HepG2 (cell line): ENCODE measurements around the gene DCTN2. TPM values are rescaled to one million over a fixed set of nuclear protein-coding genes. Genes with fewer than 3 reads are reported as not detected.

ENCODE experiments used
- ASH2L ChIP-seq: fragments of 300-600, 200-600 bp; sonication (generic); IDR thresholded peaks from 2 replicates; pipeline ENCODE4 v1.7.0; 2017; ENCODE audit warnings: low read depth, mild to moderate bottlenecking, moderate library complexity, mixed read lengths, low read length; ENCODE audit not compliant: insufficient read length
- CHD2 ChIP-seq: IDR thresholded peaks from 2 replicates; pipeline ENCODE4 v1.6.1; 2011; ENCODE audit warnings: low read depth, low read length, improper control_type of control experiment
- CHD4 ChIP-seq: fragments of 200-600 bp; sonication (generic); IDR thresholded peaks from 2 replicates; pipeline ENCODE4 v1.7.0; 2017; ENCODE audit warnings: mild to moderate bottlenecking, low read length, borderline replicate concordance
- FOXA3 ChIP-seq: IDR thresholded peaks from 2 replicates; pipeline ENCODE4 v1.6.1; 2016; ENCODE audit warnings: missing genetic modification reagents, missing compliant biosample characterization
- GABPA ChIP-seq, 2 experiments: IDR thresholded peaks; 2 replicates each; pipeline ENCODE4 v1.6.1; 2011 to 2016; ENCODE audit warnings: low read depth in 2 of 2, low read length in 1 of 2, missing biosample characterization in 1 of 2, missing genetic modification characterization in 1 of 2
- HDAC1 ChIP-seq: sonication (generic); formaldehyde crosslinking; IDR thresholded peaks from 2 replicates; pipeline ENCODE4 v1.5.1; 2020; ENCODE audit warnings: mild to moderate bottlenecking, missing genetic modification reagents
- HNRNPL ChIP-seq: fragments of 200-400 bp; formaldehyde crosslinking; IDR thresholded peaks from 2 replicates; pipeline ENCODE4 v1.6.1; 2017; ENCODE audit warnings: mild to moderate bottlenecking, low read depth, low read length
- MXD4 ChIP-seq: IDR thresholded peaks from 2 replicates; pipeline ENCODE4 v1.6.1; 2016; ENCODE audit warnings: mild to moderate bottlenecking, missing biosample characterization, missing genetic modification reagents
- polyA plus RNA-seq, 8 experiments: library from polyadenylated mRNA; depleted of rRNA in 3 of 8; stranded (reverse) in 7 of 8; unstranded in 1 of 8; fragments of >200 nt; fragmentation: Illumina TruSeq in 4 of 8; extraction: Trizol in 4 of 8; gene quantifications; 2 replicates each; pipeline versions ENCODE4 v1.2.1 to v1.2.3, GENCODE V29; 2011 to 2016; ENCODE audit warnings: low read depth in 4 of 8, missing spikeins in 1 of 8, mixed read lengths in 1 of 8; ENCODE audit not compliant: insufficient read depth in 1 of 8
- total RNA-seq, 5 experiments: library from RNA; depleted of rRNA; stranded (reverse); fragments of >200 nt; fragmentation: Illumina TruSeq; extraction: Trizol; gene quantifications; 2 replicates each; pipeline ENCODE4 v1.2.3, GENCODE V29; 2016; ENCODE audit warnings: low read depth in 1 of 5
- TF ChIP-seq, protein P1 (sequence below), 2 experiments: sonication (generic) in 1 of 2; formaldehyde crosslinking in 1 of 2; IDR thresholded peaks; 2 replicates each; pipeline versions ENCODE4 v1.4.0 to v1.6.1; 2016 to 2020; ENCODE audit warnings: borderline replicate concordance in 1 of 2, low read depth in 1 of 2, mild to moderate bottlenecking in 1 of 2, missing genetic modification reagents in 1 of 2
- TF ChIP-seq, protein P2 (sequence below), 2 experiments: sonication (generic) in 1 of 2; formaldehyde crosslinking in 1 of 2; IDR thresholded peaks; 2 replicates each; pipeline versions ENCODE4 v1.6.1 to v1.9.0; 2014 to 2022; ENCODE audit warnings: antibody characterized with exemption in 1 of 2, borderline replicate concordance in 1 of 2, inconsistent platforms in 1 of 2, low read depth in 1 of 2, missing genetic modification reagents in 1 of 2
- TF ChIP-seq, protein P3 (sequence below): sonication (generic); formaldehyde crosslinking; IDR thresholded peaks from 2 replicates; pipeline ENCODE4 v1.4.0; 2020; ENCODE audit warnings: missing genetic modification reagents, borderline replicate concordance
- TF ChIP-seq, protein P4 (sequence below): sonication (generic); formaldehyde crosslinking; IDR thresholded peaks from 2 replicates; pipeline ENCODE4 v1.4.0; 2020; ENCODE audit warnings: missing genetic modification reagents

DCTN2 gene
- total and polyA plus RNA-seq, 2 of the 13 experiments (the other 11 are each of a cell fraction or from before 2014, with no cell fraction given), result 72.0 to 77.4 TPM

DNA sequence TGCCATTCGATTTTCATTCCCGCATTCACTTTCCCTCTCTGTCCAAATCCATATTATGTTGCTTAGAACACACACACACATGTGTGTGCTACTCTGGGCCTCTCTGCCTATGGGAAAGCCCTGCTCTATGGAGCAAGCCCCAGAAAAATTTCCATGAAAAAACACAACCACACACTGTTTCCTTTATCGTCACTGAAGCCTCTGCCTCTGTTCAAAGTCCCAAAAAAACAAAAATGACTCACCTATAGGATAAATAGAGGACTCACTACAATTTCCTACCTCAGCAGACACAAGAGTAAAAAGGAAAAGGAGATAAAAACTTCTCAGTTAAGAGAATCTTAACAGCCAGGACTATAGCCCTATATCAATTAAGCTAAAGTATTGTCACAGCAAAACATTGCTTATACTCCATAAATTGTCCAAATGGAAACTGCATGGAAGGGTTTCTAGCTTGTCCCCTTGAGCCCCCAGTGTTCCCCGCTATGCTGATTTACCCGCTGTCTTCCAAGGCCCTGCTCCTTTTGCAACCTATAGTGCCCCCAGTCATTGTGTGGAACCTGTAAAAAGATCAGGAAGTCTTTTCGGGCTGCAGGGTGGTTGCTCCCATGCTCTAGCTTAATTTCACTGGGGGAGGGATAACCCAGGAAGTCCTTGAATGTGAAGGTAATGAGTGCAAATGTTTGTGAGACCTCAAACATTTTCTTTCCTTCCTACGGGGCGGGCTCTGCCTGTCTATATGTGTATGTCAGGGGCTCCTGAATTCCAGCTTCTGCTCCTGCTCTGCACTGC lies 32.9 kb upstream of the DCTN2 start (continued):
- TF ChIP-seq, protein P1, sequence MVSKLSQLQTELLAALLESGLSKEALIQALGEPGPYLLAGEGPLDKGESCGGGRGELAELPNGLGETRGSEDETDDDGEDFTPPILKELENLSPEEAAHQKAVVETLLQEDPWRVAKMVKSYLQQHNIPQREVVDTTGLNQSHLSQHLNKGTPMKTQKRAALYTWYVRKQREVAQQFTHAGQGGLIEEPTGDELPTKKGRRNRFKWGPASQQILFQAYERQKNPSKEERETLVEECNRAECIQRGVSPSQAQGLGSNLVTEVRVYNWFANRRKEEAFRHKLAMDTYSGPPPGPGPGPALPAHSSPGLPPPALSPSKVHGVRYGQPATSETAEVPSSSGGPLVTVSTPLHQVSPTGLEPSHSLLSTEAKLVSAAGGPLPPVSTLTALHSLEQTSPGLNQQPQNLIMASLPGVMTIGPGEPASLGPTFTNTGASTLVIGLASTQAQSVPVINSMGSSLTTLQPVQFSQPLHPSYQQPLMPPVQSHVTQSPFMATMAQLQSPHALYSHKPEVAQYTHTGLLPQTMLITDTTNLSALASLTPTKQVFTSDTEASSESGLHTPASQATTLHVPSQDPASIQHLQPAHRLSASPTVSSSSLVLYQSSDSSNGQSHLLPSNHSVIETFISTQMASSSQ (IDR thresholded peaks at IDR 0.05; ENCODE audit: low read depth), result no peak
- TF ChIP-seq, protein P1 (CRISPR knock-in tag; IDR thresholded peaks at IDR 0.05; ENCODE audit: borderline replicate concordance), result 0 out of 2 replicates have a peak, but pooled peaks have one; percentile 10
- TF ChIP-seq CHD4, result 0 out of 2 replicates have a peak, but pooled peaks have one; percentile 32
- TF ChIP-seq CHD2, result no peak
- no peak for TF ChIP-seq GABPA (IDR thresholded peaks at IDR 0.05; ENCODE audit: low read depth, low read length)
- TF ChIP-seq GABPA (CRISPR knock-in tag; IDR thresholded peaks at IDR 0.05; ENCODE audit: low read depth), result peak; percentile 19; the same call in 1 of the 2 replicates
- TF ChIP-seq, protein P2, sequence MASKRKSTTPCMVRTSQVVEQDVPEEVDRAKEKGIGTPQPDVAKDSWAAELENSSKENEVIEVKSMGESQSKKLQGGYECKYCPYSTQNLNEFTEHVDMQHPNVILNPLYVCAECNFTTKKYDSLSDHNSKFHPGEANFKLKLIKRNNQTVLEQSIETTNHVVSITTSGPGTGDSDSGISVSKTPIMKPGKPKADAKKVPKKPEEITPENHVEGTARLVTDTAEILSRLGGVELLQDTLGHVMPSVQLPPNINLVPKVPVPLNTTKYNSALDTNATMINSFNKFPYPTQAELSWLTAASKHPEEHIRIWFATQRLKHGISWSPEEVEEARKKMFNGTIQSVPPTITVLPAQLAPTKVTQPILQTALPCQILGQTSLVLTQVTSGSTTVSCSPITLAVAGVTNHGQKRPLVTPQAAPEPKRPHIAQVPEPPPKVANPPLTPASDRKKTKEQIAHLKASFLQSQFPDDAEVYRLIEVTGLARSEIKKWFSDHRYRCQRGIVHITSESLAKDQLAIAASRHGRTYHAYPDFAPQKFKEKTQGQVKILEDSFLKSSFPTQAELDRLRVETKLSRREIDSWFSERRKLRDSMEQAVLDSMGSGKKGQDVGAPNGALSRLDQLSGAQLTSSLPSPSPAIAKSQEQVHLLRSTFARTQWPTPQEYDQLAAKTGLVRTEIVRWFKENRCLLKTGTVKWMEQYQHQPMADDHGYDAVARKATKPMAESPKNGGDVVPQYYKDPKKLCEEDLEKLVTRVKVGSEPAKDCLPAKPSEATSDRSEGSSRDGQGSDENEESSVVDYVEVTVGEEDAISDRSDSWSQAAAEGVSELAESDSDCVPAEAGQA (IDR thresholded peaks at IDR 0.05; ENCODE audit: low read depth), result no peak
- TF ChIP-seq, protein P2 (CRISPR knock-in tag; IDR thresholded peaks at IDR 0.05; ENCODE audit: borderline replicate concordance), result peak; percentile 45; the same call in 1 of the 2 replicates
- TF ChIP-seq HDAC1 (CRISPR knock-in tag), result peak; percentile 52
- TF ChIP-seq FOXA3 (CRISPR knock-in tag), result peak; percentile 70
- TF ChIP-seq, protein P3, sequence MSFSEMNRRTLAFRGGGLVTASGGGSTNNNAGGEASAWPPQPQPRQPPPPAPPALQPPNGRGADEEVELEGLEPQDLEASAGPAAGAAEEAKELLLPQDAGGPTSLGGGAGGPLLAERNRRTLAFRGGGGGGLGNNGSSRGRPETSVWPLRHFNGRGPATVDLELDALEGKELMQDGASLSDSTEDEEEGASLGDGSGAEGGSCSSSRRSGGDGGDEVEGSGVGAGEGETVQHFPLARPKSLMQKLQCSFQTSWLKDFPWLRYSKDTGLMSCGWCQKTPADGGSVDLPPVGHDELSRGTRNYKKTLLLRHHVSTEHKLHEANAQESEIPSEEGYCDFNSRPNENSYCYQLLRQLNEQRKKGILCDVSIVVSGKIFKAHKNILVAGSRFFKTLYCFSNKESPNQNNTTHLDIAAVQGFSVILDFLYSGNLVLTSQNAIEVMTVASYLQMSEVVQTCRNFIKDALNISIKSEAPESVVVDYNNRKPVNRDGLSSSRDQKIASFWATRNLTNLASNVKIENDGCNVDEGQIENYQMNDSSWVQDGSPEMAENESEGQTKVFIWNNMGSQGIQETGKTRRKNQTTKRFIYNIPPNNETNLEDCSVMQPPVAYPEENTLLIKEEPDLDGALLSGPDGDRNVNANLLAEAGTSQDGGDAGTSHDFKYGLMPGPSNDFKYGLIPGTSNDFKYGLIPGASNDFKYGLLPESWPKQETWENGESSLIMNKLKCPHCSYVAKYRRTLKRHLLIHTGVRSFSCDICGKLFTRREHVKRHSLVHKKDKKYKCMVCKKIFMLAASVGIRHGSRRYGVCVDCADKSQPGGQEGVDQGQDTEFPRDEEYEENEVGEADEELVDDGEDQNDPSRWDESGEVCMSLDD (CRISPR knock-in tag), result peak; percentile 36; the same call in 1 of the 2 replicates
- peak; percentile 97 for TF ChIP-seq ASH2L
- TF ChIP-seq, protein P4, sequence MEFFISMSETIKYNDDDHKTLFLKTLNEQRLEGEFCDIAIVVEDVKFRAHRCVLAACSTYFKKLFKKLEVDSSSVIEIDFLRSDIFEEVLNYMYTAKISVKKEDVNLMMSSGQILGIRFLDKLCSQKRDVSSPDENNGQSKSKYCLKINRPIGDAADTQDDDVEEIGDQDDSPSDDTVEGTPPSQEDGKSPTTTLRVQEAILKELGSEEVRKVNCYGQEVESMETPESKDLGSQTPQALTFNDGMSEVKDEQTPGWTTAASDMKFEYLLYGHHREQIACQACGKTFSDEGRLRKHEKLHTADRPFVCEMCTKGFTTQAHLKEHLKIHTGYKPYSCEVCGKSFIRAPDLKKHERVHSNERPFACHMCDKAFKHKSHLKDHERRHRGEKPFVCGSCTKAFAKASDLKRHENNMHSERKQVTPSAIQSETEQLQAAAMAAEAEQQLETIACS (CRISPR knock-in tag), result no peak
- no peak for TF ChIP-seq MXD4 (CRISPR knock-in tag)
- no peak for TF ChIP-seq HNRNPL
